Ammon's horn (tissue), 1 donor: ENCODE results near the gene POLD1.
"Not testable (repeated sequence)": the region's sequence is repeated elsewhere in the genome, so short reads cannot be mapped to it uniquely, and the experiment has no call there.

Source experiments
- DNase-seq: peaks from one replicate; pipeline ENCODE4 v3.0.0-alpha.2; 2016; ENCODE audit warnings: low spot score

POLD1 gene

DNA sequence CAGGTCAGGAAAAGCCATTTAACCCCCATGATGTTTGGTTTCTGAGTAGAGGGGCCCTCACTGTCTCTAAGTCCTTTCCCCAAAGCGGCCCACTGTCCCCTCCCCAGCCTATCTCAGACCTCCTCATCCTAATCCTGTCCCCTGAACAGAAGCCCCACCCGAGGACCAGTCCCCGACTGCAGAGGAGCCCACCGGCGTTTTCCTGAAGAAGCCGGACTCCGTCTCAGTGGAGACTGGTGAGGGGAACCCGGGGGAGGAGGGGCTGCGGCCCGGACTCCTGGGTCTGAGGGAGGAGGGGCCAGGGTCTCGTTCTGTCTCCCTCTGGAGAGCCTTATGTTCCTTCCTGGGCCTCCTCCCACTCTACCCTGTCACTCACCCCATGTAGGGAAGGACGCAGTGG is 51.5 kb downstream of the POLD1 start:
- no peak for DNase-seq

DNA sequence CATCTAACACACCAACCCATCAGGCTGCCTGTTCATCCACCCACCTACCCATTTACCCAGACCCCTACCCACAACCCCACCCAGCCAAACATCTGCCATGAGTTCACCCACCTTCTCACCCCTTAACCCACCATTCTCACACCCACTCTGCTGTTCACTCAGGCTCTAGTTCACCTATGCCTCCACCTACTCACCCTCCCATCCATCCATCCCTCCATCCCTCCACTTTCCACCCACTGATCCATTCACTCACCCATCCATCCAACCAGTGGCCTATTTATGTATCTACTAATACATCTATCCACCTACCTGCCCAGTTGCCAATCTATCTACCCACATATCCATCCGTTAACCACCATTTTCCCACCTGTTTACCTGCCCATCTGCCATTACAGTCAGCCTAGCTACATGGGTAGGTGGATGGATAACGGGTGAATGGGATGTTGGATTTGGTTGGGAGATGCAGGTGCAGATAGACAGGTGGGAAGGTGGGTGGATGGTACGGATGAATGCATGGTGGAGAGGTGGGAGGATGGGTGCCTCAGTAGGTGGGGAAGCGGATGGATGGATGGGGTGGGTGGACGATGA is 53.8 kb downstream of the POLD1 start:
- DNase-seq = no peak

- DNase-seq = not testable (repeated sequence)
These were observed 55.0 kb downstream of the POLD1 start for GRCh38 chr19:50439130-50439529.

GRCh38 chr19:50444059-50444458 is 59.9 kb downstream of the POLD1 start:
- DNase-seq = no peak

GRCh38 chr19:50447053-50447452 is 62.9 kb downstream of the POLD1 start:
- DNase-seq = no peak

GRCh38 chr19:50447750-50448149 is 63.6 kb downstream of the POLD1 start:
- DNase-seq = no peak

- DNase-seq = no peak
These were observed 65.2 kb downstream of the POLD1 start for GRCh38 chr19:50449236-50449899.

- no peak for DNase-seq
These were observed 66.4 kb downstream of the POLD1 start for GRCh38 chr19:50450369-50451222.

- DNase-seq = no peak
These were observed 67.0 kb downstream of the POLD1 start for GRCh38 chr19:50451223-50451534.

DNA sequence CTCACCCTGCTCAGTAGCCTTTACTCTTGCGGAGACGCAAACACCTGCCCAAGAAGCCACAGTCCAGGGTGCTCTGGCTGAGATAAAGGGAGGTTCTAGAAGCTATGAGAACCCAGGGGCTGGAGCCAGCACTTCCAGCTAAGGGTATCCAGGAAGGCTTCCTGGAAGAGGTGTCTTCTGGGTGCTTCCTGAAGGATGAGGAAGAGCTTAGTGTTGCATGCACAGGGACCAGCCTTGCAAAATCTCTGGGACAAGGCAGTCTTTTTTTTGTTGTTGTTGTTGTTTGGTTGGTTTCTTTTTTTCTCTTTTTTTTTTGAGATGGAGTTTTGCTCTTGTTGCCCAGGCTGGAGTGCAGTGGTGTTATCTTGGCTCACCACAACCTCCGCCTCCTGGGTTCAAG is 69.1 kb downstream of the POLD1 start:
- DNase-seq = no peak

GRCh38 chr19:50455992-50456391 is 71.8 kb downstream of the POLD1 start:
- no peak for DNase-seq

DNA sequence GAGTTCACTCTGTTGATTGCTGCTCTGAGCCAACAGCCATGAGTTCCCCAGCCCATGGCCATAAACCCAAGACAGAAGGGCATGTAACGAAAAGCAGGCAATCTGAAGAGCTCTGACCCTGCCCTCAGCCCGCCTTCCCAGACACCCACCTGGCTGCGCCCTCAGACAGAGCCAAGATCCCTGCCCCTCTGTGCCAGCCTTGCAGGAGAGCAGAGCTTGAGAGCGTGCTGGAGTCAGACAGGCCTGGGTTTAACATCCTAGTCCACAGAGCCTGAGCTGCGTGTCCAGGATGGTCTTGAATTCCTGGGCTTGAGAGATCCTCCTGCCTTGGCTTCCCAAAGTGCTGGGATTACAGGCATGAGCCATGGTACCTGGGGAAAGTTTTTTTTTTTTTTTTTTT is 73.2 kb downstream of the POLD1 start:
- DNase-seq = no peak

DNA sequence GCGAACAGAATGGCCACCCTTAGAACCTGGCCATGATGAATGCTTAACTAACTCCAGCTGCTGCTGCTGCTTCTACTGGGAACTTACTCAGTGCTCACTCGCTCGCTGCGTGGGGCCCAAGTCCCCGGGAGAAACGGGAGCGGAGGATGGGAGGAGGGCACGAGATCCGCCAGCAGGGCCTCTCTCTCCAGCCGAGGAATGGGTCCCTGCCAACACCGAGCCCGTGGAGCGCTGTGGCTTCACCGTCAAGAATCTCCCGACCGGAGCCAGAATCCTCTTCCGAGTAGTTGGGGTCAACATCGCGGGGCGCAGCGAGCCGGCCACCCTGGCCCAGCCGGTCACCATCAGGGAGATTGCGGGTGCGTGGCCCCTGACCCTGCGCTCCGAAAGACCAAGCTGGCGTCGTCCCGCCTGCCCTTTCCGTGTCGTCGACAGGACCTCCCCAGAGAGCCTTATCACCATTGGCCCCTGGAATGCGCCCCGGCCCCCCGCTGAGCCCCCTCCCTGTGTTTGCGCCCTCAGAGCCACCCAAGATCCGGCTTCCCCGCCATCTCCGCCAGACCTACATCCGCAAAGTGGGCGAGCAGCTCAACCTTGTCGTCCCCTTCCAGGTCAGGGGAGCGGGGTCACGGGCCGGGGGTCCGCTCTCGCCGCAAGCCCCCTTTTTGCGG is 74.4 kb downstream of the POLD1 start:
- no peak for DNase-seq

GRCh38 chr19:50459067-50459456 is 74.9 kb downstream of the POLD1 start:
- no peak for DNase-seq

DNA sequence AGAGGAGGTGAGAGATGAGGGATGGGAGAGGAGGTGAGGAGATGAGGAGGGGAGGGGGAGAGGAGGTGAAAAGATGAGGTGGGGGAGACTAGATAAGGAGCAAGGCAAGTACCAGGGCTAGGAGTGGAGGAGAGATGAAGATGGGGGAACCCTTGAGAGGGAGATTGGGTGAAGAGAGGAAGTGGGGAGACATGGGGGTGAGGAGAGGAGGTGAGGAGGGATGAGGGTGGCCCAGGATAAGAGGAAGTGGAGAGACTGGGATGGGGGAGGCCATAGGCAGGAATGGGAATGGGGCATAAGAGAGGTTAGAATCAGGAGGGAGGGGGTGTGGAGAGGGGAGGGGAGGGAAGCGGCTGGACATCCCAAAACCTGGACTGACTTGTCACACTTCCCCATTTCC is 75.5 kb downstream of the POLD1 start:
- DNase-seq = no peak

DNA sequence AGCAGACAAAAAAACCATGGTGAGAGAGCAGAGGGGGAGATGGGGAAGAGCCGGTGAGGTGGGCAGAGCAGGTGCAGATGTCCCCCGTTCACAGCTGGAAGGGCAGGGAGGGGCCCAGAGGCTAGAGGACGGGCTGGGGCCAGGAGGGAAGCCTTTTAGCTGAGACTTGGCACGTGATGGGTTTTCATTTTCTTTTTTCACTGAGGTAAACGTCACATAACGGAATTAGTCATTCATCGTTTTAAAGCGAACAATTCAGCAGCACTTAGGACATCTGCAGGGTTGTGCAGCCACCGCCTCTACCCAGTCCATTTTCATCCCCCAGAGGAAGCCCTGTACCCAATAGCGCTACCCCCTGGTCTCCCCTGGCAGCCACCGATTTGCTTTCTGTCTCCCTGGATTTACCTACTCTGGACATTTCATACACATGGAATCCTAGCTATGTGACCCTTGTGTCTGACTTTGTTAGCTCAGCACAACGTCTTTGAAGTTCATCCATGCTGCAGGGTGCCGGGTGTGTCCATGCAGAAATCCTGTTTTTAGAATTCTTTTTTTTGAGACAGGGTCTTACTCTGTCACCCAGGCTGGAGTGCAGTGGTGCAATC is 76.1 kb downstream of the POLD1 start:
- no peak for DNase-seq

GRCh38 chr19:50461066-50461875 is 77.1 kb downstream of the POLD1 start:
- DNase-seq = peak; percentile 78

DNA sequence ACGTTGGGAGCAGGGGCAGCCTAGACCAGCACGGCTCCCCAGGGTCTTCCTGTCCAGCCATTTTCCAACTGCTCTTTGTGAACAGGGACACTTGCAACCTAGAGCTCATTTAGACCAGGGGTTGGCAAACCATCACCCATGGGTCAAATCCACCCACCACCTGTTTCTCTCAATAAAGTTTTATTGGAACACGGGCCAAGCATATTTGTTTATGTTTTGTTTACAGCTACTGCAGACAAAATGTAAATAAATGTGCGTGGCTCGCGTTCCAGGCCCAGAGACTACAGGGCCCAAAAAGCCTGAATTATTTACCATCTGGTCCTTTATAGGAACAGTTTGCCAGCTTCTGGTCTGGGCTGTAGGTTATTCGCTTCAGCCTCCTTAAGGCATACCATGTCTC is 78.8 kb downstream of the POLD1 start:
- no peak for DNase-seq

DNA sequence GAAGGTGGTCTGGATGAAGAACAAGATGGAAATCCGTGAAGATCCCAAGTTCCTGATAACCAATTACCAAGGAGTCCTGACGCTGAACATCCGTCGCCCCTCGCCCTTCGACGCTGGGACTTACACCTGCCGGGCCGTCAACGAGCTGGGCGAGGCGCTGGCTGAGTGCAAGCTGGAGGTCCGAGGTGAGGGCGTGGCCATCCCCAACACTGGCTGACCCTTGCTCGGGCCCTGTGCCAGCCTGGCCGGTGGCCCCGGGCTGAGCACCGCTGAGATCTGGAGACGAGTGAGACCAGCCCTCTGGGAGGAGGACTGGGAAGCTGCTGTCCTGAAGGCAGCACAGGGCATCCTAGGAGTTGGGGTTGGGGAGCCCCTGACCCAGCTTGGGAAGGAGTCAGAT is 80.2 kb downstream of the POLD1 start:
- no peak for DNase-seq

- no peak for DNase-seq
These were observed 80.9 kb downstream of the POLD1 start for GRCh38 chr19:50465000-50465399.

DNA sequence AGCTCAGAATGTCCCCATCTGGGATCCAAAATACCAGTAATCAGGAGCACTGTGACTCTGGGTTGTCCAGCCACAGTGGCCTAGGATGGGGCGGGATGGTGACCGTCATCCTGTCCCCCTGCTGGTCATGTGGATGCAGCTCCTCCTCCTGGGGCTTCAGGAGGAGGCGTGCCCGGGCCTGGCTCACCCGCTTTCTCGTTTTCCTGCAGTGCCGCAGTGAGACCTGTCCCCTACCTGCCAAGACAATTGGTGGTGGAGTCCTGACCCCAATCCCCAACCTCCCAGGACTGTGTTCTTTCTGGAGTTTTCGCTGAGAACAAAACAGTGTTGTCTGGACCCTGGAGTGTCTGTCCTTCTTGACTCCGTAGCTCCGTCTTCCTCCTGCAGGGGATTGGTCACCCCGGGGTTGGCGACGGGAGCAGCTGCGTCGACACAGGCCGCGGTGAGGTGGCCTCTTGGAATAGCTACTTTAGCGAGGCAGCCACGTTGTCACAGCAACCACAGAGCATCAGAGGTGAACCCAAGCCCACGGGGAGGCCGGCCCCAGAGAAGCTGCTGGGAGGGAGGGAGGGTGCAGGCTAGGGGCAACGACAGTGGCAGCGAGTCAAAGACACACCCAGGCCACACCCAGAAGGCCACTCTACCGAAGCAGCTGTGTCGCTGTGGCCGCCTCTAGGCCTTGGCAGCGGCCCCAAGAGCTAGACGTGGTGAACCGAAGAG is 82.0 kb downstream of the POLD1 start:
- no peak for DNase-seq
